Lung (tissue), 12 donors: ENCODE data around the gene TRAIP. TPM values are rescaled to one million over a fixed set of nuclear protein-coding genes. Genes with fewer than 3 reads are reported as not detected.

Experiments
- ATAC-seq: fragments of 200-7000 bp; cut with Tn5 transposase; one replicate; pipeline ENCODE4 v1.9.1; 2020; ENCODE audit warnings: moderate number of reproducible peaks; ENCODE audit not compliant: insufficient read depth, low FRiP score
- DNase-seq, 3 donors: peaks; one replicate each; pipeline ENCODE4 v3.0.0-alpha.2; 2013 to 2017
- H3K27ac ChIP-seq, 2 donors: one replicate each; pipeline ENCODE4 v1.5.1; 2013; ENCODE audit warnings: mild to moderate bottlenecking in 2 of 2, moderate library complexity in 2 of 2, control low read depth in 1 of 2, inconsistent platforms in 1 of 2, low read depth in 1 of 2, low read length in 1 of 2
- H3K27me3 ChIP-seq, 3 donors: one replicate each; pipeline ENCODE4 v1.5.1; 2013; ENCODE audit warnings: low read length in 2 of 3; ENCODE audit not compliant: control insufficient read depth in 3 of 3, insufficient read depth in 3 of 3
- H3K36me3 ChIP-seq, 4 donors: one replicate each; pipeline ENCODE4 v1.5.1; 2013; ENCODE audit warnings: low read length in 4 of 4, mild to moderate bottlenecking in 1 of 4, moderate library complexity in 1 of 4; ENCODE audit not compliant: control insufficient read depth in 4 of 4, insufficient read depth in 4 of 4
- H3K4me1 ChIP-seq, 5 donors: one replicate each; pipeline ENCODE4 v1.5.1; 2013; ENCODE audit warnings: low read length in 5 of 5, mild to moderate bottlenecking in 2 of 5, moderate library complexity in 1 of 5; ENCODE audit not compliant: control insufficient read depth in 5 of 5, insufficient read depth in 5 of 5
- H3K4me3 ChIP-seq: one replicate; pipeline ENCODE4 v1.5.1; 2013; ENCODE audit warnings: mild to moderate bottlenecking, control low read depth, moderate library complexity
- H3K9ac ChIP-seq, 2 donors: one replicate each; pipeline ENCODE4 v1.5.1; 2013; ENCODE audit warnings: low read length in 2 of 2, control low read depth in 1 of 2; ENCODE audit not compliant: insufficient read depth in 1 of 2
- H3K9me3 ChIP-seq, 4 donors: one replicate each; pipeline ENCODE4 v1.5.1; 2013; ENCODE audit warnings: low read length in 3 of 4, mild to moderate bottlenecking in 1 of 4, moderate library complexity in 1 of 4; ENCODE audit not compliant: control insufficient read depth in 4 of 4, insufficient read depth in 3 of 4
- WGBS, 2 donors: extraction: QIAGEN DNeasy Blood & Tissue Kit; methylation state at CpG; one replicate each; pipeline ENCODE4 v1.1.7; 2013; 5-methylcytosine and 5-hydroxymethylcytosine counted together
- polyA plus RNA-seq, 2 donors: library from polyadenylated mRNA; stranded (reverse); fragments of 200-250 nt; gene quantifications; one replicate each; pipeline ENCODE4 v1.2.1, GENCODE V29; 2013
- total RNA-seq, 2 donors: library from RNA; depleted of rRNA in 1 of 2; stranded (reverse); fragments of >200 nt in 1 of 2; gene quantifications; one replicate each; pipeline ENCODE4 v1.2.1, GENCODE V29; 2014 to 2021
- TF ChIP-seq, protein P1 (sequence below): IDR thresholded peaks from 2 replicates; pipeline ENCODE4 v1.5.1; 2012; ENCODE audit warnings: mild to moderate bottlenecking; ENCODE audit errors: control extremely low read depth, extremely low read depth
- donor health status: control.
- donor health status: control.
- donor health status: Bipolar disorder and iron deficiency.
- donor health status: healthy.
- donor health status: DM: yes; HTN: yes; CAD: no.

The TRAIP gene
- total and polyA plus RNA-seq, 4 donors, result 1.8 to 3.2 (median 2.4) TPM

DNA sequence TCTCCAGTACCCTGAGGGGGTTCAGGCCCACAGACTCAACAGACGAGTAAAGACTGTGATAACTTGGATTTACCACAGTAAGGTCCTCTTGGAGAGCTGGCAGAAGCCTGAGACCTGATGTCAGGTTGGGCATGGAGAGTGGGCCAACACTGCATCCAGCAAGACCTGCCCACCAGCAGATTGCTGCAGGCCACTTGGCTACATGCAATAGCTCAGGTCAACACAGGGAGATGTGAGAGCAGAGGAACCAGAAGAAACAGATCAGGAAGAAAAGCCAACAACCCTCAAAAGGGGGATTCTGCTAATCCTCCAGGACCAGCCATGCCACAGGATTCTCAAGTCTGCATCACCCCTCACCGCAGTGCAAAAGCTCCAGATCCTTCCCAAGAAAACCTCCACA is 68.3 kb downstream of the TRAIP start:
- 99 to 100% methylated on average over 2 of the region's 2 CpGs for WGBS, 2 donors

GRCh38 chr3:49787536-49787935 is 68.8 kb downstream of the TRAIP start:
- H3K36me3 ChIP-seq, result peaks cover 0 to 3% (median 2%) of the 10 kb centered on the region in 4 donors
- H3K27ac ChIP-seq, result no peak overlapping the region
- H3K4me3 ChIP-seq, result no peak overlapping the region
- TF ChIP-seq, protein P1, sequence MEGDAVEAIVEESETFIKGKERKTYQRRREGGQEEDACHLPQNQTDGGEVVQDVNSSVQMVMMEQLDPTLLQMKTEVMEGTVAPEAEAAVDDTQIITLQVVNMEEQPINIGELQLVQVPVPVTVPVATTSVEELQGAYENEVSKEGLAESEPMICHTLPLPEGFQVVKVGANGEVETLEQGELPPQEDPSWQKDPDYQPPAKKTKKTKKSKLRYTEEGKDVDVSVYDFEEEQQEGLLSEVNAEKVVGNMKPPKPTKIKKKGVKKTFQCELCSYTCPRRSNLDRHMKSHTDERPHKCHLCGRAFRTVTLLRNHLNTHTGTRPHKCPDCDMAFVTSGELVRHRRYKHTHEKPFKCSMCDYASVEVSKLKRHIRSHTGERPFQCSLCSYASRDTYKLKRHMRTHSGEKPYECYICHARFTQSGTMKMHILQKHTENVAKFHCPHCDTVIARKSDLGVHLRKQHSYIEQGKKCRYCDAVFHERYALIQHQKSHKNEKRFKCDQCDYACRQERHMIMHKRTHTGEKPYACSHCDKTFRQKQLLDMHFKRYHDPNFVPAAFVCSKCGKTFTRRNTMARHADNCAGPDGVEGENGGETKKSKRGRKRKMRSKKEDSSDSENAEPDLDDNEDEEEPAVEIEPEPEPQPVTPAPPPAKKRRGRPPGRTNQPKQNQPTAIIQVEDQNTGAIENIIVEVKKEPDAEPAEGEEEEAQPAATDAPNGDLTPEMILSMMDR, result no peak
- H3K27me3 ChIP-seq, result no peaks in the 10 kb centered on the region
- H3K9me3 ChIP-seq, result no peaks in the 10 kb centered on the region
- peak in 1 of 3 donors; percentile 6 for DNase-seq
- 75 to 78% methylated on average over 5 of the region's 5 CpGs for WGBS, 2 donors
- H3K4me1 ChIP-seq, result peaks cover 4 to 15% (median 8%) of the 10 kb centered on the region in 5 donors
- no peak for ATAC-seq
- no peak overlapping the region for H3K9ac ChIP-seq

More for the DNA sequence above, 68.3 kb downstream of the TRAIP start:
- Histone ChIP-seq H3K36me3 (peaks cover 0 to 3% (median 2%) of the 10 kb centered on the region in 4 donors), H3K27me3 (no peaks in the 10 kb centered on the region), H3K9me3 (no peaks in the 10 kb centered on the region), H3K4me3 (no peak overlapping the region), H3K27ac (no peak overlapping the region), H3K9ac (no peak overlapping the region), H3K4me1 (peaks cover 4 to 15% (median 8%) of the 10 kb centered on the region in 5 donors)
- ATAC-seq (no peak), DNase-seq (no peak)
- TF ChIP-seq, protein P1, result no peak

- DNase-seq (no peak), ATAC-seq (no peak)
- peak overlapping the region; percentile 83 to 91 for H3K9ac ChIP-seq
- H3K27me3 ChIP-seq, result no peaks in the 10 kb centered on the region
- no peak overlapping the region for H3K4me3 ChIP-seq
- peak overlapping the region in 1 of 2 donors; percentile 88 for H3K27ac ChIP-seq
- H3K36me3 ChIP-seq, result peaks cover 0 to 3% (median 2%) of the 10 kb centered on the region in 4 donors
- TF ChIP-seq, protein P1, result no peak
- H3K4me1 ChIP-seq, result peaks cover 4 to 15% (median 8%) of the 10 kb centered on the region in 5 donors
- 59 to 61% methylated on average over 3 of the region's 3 CpGs for WGBS, 2 donors
- no peaks in the 10 kb centered on the region for H3K9me3 ChIP-seq
These were observed 69.2 kb downstream of the TRAIP start for GRCh38 chr3:49787182-49787464.
